GM18520 (cell line): ENCODE results near the gene FGF18.

Experiments used
- ATAC-seq: cut with Tn5 transposase; IDR thresholded peaks from one replicate; pipeline ENCODE4 v1.9.1; 2021; ENCODE audit not compliant: unreplicated experiment

The FGF18 gene

DNA sequence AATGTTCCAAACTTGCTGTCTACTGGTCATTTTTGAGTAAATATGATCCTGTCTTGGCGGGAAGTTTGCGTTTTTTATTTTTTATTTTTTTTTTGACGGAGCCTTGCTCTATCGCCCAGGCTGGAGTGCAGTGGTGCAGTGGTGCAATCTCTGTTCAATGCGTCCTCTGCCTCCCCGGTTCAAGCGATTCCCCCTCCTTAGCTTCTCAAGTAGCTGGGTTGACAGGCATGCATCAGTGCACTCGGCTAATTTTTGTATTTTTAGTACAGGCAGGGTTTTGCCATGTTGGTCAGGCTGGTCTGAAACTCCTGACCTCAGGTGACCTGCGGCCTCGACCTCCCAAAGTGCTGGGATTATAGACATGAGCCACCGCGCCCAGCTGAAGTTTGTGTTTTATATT, 45.4 kb downstream of the FGF18 start:
- ATAC-seq = no peak

DNA sequence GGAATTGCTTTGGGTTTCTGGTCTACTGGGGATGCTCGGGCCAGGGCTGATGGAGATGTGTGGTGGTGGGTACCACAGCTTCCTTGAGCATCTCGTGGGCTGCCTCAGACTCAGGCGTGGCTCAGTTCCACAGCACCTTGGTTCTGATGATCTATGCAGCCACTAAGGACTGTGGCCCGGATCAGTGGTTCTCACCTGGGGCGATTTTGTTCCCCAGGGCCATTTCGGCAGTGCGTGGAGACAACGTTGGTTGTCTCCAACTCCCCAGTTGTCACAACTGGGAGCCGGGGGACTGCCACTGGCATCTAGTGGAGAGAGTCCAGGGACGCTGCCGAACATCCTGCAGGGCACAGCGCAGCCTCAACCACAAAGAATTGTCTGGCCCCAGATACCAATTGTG, 47.7 kb downstream of the FGF18 start:
- ATAC-seq = no peak

DNA sequence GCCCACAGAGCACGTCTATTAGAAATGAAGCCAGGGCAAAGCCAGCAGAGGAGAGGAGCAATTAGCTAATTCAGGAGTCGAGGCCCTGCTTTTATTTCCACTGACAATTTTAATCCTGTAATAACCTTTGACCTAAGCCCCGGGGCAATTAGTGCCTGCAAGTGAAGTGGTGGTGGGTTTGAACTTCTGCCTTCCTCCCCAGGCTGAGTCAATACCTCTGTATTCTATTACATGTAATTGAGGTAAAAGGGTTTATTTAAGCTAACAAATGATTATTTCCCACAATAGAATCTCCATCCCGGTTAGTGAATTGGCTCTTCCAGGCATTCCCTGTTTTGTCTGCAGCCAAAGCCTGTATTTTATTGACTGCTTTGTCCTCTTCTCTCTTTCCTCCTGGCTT, 49.9 kb downstream of the FGF18 start:
- no peak for ATAC-seq

DNA sequence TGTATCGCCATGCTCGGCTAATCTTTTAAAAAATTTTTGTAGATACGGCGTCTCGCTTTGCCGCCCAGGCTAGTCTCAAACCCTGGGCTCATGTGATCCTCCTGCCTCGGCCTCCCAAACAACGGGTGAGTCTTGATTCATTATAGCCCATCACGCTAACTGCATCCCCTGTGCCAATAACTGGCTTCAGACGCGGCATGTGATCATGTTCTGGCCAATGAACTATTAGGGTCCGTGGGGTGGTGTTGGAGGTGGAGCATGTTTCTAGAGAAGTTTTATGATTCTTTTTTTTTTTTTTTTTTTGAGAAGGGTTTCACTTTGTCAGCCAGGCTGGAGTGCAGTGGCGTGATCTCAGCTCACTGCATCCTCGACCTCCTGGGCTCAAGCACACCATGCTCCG, 51.0 kb downstream of the FGF18 start:
- ATAC-seq = no peak

DNA sequence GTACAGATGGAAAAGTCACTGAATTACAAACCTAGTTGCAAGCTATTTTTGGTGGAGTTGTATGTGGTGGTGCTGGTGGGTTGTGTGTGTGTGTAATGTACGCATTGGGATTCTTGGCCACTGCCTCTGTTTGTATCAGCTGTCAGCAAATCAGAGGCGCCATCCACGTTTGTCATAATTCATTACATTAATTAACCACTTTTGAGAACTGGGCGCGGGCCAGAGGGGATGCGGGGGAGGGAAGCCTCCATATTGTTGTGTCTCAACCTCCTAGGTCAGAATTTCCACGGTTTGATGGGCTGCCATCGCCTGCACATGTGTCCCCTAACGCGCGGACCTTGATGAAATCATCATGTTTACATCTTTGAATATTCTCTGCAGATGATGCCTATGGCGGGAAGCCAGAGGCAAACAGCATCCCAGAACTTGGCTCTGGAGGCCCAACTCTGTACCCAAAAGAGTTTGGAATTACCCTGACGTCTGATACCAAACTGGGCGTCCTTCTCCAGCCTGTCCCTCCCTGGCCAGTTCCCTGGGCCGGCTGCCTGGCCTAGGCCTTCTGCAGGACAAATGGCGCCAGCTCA, 54.9 kb downstream of the FGF18 start:
- no peak for ATAC-seq

DNA sequence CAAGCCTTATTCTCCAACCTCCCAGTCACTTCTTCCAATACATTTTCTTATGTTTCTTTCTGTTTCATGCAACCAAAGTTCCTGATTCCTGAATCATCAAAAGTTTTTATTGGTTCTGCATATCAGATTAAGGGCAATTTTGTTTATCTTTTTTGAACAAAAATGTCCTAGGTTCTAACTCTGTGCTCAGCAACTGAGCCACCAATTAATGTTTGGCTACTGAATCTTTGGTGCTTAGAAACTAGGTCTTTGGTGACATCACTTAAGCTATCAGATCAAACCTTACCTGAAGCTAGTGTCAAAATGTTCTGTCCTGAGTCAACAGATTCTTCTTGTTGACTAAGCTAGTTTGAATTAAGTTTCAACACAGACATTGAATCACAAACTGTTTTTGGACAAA, 56.1 kb downstream of the FGF18 start:
- ATAC-seq = no peak

DNA sequence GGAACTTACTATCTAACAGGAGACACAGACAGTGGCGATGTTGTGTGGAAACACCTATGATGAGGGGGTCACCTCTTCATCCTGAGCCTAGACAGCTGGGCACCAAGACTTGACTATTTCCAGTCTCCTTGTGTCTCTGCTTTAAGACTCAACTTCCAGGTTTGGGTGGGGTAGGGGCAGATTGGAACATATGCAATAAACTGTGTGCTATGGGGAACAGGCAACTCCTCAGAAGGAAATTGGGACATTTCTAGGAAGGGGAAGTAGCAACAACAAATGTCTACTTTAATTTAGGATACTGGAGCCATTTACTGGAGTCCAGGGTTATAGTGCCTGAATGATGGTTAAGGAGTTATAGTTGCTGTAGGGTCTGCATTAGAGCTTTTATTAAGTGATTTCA, 57.3 kb downstream of the FGF18 start:
- no peak for ATAC-seq

DNA sequence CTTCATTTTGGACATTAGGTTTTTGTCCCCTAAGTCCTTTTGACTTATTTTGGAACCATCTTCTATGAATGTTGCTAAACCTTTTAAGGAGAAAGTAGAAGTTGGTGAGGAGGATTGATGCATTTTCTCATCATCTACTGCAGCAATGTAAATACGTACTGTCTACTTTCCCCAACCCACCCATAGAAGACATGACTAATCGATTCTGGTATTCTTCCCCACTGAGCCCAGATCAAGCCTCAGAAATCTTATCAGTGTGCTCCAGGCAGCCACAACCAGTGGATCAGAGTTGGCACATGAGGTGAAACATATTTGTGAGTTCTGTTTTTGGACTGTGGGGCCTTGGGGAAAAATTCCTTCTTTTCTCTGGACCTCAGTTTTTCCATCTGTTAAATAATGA, 57.7 kb downstream of the FGF18 start:
- ATAC-seq = no peak

DNA sequence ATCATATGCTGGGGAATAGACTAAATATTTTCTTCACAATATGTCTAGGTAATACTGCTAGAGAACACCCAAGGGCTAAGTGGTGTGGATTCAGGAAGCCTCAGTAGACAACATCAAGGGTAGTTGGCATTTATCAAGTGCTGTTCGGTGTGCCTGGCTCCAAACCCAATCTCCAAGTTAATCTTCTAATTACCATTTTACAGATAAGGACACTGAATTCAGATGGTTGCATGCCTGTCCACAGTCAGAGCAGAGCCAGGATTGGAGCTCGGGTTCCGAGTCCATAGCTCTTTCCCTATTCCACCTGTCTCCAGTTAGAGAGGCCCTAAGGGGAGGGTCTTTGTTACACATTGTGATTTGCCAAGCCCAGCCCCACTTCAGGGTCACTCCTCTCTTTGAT, 58.2 kb downstream of the FGF18 start:
- ATAC-seq = no peak

DNA sequence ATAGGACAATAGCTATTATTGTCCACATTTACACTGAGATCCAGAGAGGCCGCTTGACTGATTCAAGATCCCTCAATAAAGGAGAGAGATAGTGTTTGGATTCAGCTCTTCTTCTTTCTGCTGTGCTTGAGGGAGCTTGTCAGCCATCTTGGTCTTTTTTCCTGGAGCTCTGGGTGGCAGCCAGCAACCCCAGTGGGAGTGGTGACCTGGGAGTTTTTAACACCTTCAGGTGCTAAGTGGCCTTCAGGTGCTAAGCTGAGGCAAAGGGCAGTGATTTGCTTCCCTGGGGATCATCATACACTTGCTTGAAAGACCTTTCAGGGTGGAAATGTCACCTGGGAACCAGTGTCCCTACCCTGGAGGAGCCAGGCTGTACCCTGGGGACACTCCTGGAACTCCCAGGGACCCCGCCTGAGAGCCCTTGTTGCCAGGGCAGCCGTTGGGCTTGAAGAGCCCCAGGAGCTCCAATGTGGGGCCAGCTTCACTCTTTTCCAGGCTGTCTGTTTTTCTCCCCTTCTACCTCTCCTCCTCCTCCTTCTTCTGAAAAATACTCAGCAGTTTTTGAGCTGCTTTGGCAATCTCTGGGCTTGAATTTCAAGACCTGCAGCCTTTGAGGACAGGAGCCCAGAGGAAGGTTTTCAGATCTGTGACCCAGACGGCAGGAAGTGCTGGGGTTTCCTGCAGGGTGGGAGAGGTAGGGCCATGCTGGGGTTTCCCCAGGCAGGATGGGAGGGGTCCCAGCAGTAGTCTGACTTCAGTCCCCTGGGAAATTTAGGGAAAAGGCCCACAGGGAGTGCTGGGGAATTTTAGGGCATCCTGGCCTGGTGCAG, 59.7 kb downstream of the FGF18 start:
- no peak for ATAC-seq

DNA sequence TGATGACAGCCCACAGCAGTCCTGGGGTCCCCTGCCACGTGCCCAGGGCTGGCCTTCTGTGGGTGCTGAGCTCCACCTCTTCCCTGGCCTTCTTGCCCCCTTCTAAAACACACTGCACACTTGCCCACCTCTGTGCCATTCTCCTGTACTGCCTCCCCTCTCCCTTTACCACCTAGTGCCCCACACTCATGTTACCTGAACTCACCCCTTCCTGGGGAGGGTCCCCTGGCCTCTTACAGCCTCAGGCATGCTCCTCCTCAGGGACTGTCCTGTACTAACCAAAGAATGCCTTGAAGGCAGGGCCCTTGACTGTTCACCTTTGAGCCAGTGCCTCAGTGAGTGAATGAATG, 60.3 kb downstream of the FGF18 start:
- ATAC-seq = no peak

DNA sequence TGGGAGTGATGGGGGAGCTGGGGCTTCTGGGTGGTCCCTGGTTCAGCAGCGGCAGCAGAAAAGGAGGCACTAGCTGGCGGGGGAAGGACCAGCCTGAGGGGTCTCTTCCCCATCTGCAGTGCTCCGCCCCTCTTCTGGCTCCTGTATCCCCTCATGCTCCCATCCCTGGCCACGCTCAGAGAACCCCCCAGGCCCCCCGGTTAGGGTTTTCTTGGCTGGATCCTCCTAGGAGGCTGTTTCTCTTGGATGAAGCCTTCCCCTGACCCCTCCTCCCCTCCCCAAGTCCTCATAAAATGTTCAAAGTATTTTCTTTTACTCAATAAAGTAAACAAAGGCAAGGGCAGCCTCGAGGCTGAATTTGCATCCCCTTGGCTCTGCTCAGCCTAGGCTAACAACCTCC, 60.8 kb downstream of the FGF18 start:
- no peak for ATAC-seq

DNA sequence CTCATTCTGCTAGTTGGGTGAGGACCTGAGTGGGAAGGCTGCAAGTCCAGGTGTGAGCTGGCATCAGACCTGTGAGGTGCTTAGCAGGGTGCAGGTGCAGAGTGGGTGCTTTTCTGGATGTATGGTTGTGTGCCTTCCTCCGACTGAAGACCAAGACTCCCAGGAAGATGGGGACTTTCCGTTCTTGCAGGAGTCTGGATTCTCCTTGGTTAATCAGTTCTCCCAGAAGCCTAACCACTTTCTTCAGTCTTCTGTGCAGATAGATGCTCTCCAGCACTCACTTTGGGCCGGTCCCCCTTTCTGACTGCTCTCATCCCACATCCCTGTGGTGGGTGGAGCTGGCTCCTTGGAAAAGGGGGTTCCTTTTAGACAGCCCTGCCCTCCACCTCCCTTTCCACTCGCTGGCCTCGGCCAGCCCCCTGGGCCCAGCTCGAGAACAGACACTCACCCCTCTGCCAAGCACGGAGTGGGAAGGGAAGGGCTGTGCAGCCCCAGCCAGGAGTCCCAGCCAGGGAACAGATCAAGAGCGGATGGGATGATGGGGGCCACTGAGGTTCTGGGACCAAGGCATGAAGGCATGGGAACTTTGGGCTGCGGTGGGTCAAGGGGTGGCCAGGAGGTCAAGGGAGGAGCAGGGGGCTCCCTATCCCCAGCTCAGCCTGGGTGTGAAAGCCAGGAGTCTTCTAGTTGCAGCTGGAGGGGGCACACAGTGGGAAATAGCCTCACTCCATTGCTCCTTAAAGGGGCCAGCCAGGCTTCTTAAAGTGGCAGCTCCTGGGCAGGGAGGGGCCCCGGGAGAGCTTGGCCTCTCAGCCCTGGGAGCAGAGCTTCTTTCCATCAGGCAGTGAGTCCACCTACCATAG, 62.4 kb downstream of the FGF18 start:
- no peak for ATAC-seq

DNA sequence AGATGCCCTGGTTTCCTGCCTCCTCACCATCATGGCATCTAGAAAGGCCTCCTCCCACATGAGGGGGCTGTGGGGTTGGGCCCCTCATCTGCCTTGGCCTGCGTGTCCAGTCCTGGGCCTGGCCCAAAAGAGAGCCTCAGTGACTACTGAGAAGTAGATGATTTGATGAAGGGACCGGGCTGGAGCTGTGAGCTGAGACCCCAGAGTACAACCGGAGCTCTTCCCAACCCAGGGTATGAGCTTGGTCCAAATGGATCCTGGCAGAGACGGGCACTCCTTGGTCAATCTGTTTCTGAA, 62.9 kb downstream of the FGF18 start:
- ATAC-seq = no peak

DNA sequence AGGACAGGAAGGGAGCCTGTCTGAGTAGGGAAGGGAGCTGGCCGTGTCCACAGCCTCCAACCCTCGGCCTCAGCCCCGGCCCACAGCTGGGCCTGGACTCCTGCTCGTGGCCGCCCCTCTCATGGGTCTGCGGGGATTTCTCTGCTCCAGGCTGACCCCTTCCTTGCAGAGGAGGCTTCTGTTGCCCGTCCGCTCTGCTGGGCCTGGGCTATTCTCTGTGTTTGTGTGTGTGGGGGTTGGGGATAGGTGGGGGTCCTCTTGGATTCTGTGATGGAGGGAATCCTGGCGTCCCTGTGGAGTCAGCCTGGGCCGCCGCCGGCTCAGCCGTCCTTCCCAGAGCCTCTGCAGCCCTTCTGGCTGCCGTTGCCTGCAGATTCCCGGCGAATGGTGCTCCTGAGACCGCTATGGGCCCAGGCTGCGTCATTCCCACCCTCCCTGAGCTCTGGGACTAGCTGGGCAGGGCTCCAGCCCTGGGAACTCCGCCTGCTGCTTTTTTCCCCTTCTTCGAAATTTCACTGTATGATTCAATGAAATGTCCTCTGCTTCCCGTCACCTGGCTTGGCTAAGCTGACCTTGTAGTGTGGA, 64.2 kb downstream of the FGF18 start:
- ATAC-seq = no peak

DNA sequence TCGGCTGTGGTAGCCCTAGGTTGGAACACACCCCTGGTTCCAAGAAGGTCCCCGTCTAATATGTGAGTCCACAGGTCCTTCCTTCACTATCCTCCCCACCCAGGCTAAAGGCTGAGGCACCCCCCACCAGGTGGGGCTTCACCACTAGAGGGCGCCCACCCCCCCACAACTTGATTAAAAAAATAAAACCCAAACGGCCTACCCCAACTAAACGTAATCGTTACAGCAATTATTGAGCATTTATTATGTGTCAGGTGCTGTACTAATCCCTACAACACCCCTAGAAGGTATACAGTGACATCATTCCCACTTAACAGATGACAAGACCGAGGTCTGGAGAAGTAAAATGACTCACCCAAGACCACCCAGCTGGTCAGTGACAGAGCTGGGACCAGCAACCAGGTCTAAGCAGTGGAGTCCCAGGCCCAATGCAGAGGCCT, 65.0 kb downstream of the FGF18 start:
- ATAC-seq = no peak

DNA sequence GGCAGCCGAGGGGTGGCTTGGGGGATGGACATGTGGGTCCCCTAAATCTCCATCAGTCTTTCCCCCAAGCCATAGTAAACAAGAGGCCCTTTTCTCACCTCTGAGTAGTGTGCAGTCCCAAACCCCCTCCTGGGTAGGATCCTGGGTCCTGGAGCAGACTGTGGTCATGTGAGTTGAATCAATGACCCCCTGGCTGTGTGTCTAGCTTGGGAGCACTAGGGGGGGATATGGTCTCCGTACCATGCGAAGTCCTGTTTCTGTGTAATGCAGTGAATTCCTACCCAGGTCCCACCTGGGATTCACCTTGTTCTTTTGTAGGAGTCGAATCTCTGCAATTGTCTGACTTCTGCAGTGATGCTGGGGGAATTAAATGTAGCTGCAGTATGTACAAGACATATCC, 66.2 kb downstream of the FGF18 start:
- ATAC-seq = no peak

DNA sequence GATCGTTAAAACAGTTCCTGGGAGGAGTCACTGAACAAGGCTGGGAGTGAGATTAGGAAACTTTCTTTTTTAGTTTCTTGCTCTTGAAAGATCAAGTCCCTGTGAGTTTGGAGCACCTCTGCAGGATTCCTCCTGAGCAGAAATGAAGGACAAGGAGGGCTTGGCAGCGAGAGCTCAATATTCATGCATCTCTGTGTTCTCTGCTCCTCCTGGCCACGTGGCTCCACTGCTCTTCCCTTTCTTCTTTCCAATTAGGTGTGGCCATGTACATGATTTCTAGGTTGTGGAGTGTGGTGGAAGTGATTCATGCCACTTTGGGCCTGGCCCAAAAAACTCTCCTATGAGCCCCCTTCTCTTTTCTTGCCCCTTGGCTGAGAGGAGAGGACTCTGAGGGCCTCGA, 67.2 kb downstream of the FGF18 start:
- no peak for ATAC-seq

DNA sequence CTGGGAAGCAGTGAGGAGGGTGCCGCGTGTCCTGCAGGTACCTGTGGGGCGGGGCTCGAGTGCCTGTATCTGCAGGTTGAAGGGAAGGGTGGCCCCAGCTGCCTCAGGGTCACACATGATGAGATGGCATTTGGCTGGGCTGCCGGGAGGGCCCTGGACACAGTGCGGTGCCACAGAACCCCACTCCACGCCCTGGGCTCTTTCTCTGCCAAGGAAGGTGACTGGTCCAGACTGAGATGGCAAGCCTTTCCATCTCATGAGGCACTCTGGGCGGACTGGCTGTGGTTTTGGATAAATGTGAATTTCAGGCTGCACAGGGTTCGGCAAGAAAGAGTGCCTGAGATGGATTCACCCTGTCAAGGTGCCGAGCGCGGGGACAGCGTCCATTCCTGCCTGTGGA, 69.4 kb downstream of the FGF18 start:
- no peak for ATAC-seq

DNA sequence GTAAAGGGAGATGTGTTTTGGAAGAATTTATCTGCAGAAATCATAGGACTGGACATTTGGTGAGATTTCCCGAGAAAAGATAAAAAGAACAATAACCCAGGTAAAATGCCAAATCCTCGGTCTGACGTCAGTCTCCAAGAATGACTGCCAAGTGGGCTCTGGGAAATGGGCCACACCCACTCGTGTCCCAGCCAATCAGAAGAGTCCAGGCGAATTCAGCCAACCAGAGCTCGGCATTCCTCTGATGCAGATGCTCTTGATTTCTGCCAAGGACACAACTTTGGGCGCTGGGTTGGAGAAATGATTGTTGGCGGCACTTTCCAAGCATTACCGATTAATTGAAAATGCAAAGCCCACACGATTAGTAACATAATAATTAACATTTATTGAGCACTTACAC, 73.3 kb downstream of the FGF18 start:
- no peak for ATAC-seq

DNA sequence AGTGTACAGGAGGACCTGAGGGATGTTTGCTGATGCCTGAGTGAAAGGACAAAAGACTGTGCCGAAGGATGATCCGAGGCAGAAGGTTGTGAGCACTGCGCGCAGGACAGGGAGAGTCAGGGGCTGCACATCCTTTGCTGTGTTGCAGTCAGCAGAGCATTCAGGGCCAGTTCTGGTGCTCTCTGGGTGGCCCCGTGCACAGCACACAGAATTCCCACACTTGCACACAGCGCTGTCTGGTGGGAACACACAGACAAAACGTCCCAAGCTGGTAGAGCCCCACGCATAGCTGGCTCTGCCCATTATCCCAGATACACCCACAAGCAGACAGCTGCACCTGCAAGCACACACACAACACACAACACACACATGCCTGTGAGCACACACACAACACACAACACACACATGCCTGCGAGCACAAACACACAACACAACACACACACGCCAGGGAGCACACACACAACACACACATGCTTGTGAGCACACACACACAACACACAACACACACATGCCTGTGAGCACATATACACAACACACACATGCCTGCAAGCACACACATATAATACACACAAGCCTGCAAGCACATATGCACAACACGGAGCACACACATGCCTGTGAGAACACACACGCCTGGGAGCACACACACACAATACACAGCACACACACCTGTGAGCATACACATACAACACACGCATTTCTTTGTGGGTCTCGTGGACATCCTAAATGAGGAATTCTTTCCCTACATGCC, 74.4 kb downstream of the FGF18 start:
- ATAC-seq = no peak
